ENCODE measurements around the gene PDE1A.

The PDE1A gene

GRCh38 chr2:182426918-182427240 lies at the start of gene PDE1A:
Gene PDE1A (minus strand): TSS chr2:182427036.
- in situ Hi-C loops (cut with HindIII; ENCODE audit: low sequenced_read_pairs): no loop called here

GRCh38 chr2:182473635-182474034 lies 46.8 kb upstream of the PDE1A start:
- in situ Hi-C loops (cut with HindIII; ENCODE audit: low sequenced_read_pairs): no loop called here

- in situ Hi-C loops (cut with HindIII; ENCODE audit: low sequenced_read_pairs): no loop called here
These were observed 36.9 kb upstream of the PDE1A start for GRCh38 chr2:182463760-182464159.

DNA sequence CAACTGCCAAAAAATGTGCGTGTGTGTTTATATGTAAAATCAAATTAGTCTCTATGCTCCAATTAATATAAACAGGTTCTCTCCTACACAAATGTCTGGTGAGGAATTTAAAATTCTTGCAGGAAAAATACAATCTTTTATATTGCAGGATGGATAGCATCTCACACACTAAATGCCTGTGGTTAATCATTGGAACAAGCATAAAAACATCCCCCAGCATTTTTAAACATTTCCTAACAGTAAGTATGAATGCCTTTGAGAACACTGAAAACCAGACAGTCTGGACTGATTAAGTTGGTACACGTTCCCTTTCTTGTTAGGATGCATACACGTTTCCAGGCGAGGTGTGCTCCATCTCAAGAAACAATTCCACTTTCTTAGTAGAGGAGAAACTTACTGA lies 29.9 kb upstream of the PDE1A start:
- in situ Hi-C loops (cut with HindIII; ENCODE audit: low sequenced_read_pairs): no loop called here

DNA sequence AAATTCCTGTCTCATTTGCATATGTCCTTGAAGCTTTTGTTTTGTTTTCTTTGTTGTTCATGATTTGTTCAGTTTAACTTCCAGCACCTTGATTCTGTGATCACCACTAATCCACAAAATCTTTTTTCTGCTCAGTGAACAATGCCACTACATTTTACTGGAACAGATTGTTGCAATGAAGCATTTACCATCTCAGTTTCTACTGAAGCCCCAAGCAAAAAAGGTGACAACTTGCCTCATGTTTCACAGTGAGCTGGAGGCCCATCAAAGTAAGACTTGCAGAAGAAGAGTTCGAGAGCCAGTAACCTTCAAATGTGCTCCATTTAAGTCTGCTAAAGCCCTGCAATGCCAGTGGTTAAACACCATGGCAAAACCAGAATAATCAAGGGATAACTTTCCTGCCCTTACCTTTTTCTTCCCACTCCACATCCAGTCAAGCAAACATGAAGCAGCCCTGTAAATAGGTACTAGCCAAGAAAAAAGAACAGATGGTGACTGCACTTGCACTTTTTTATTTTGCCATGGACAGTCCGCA lies 25.7 kb upstream of the PDE1A start:
- in situ Hi-C loops (cut with HindIII; ENCODE audit: low sequenced_read_pairs): no loop called here

DNA sequence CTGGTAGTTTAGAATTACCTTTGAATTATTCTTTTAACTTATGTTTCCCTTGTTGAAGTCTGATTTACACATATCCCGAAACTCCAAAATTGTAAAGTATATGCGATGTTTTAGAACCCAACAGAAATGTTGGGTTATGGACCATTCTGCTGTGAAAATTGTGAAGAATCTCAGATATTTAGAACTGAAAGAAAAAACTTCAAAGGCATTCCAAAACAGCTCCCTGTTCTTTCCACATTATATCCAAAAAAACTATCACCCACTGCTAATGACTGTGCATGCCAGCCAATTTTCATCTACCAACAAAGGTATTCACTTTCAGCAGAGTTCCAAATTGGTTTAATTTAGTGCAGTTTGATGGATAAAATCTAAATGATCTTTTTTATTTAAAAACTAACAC lies 21.5 kb upstream of the PDE1A start:
- in situ Hi-C loops (cut with HindIII; ENCODE audit: low sequenced_read_pairs): no loop called here

DNA sequence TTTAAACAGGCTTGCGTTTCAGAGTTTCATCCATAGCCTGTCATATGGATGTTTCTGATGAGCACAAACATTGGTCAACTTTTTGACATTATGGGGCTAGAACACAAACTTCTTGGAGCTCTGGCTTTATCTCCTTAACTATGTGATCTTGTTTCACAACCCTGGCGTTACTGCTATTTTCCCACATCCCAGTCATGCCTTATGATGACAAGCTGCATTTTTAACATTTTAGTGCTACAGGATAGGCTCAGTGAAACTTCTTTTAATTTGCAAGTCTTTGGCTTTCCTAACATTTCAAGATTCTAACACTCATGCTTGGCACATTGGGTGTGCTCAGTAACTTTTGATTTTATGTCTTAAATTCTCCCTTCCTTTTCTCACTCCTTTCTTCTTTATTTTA lies 21.0 kb upstream of the PDE1A start:
- in situ Hi-C loops (cut with HindIII; ENCODE audit: low sequenced_read_pairs): no loop called here

DNA sequence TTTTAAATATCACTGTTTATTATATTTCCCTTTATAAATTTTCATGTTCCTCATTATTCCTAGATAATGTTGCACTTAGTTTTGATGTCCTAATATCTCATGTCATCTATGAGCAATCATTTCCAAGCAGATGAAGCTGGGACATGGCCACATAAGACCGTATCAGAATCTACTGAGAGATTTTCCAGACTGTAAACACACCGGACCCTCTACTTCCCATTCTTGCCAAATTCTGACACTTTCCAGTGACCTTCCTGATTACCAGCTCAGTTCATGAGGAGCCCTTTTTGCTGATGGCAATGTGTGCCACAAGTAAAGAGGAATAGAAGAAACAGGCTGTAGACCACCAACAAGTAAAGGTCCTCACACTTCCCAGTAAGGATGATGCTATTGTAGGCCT lies 20.3 kb upstream of the PDE1A start:
- in situ Hi-C loops (cut with HindIII; ENCODE audit: low sequenced_read_pairs): no loop called here

DNA sequence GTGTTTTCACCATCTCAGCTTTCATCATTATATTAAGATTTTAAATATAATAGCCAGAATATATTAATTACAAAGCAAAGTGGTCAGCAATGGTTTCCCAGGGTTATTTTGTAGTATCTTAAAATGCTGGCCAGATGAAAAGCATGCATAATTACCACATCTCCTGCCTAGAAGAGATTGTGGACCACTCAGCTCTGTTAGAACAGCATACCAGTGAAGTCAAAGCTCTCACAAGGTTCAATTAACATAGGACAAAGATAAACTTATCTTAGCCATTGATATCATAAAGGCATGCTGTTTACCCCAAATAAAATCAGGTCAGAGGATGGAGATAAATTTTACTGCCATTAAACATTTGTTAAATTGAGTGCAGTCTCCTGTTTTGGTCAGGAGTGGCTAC lies 19.3 kb upstream of the PDE1A start:
- in situ Hi-C loops (cut with HindIII; ENCODE audit: low sequenced_read_pairs): no loop called here

- in situ Hi-C loops (cut with HindIII; ENCODE audit: low sequenced_read_pairs): no loop called here
These were observed 18.6 kb upstream of the PDE1A start for GRCh38 chr2:182445391-182445965.

DNA sequence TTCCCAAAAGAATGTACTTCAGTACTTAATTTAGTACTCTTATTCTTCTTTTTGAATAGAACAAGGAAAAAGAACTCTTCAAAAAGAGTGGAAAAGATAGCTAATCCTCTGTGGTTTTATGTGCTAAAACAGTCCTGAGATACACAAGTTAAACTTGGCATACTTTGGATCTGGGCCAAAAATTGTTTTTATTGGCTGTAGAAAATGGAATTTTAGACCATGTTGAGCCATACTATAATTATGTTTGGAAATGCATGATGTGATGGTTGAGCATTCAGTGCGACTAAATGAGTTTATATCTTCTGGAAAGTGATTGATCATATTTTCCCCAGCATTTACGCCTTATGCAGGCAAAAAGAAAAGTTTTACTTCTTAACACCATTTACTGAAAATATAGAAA lies 18.0 kb upstream of the PDE1A start:
- in situ Hi-C loops (cut with HindIII; ENCODE audit: low sequenced_read_pairs): no loop called here

- in situ Hi-C loops (cut with HindIII; ENCODE audit: low sequenced_read_pairs): no loop called here
These were observed 17.3 kb upstream of the PDE1A start for GRCh38 chr2:182444170-182444569.

GRCh38 chr2:182436252-182436651 lies 9.4 kb upstream of the PDE1A start:
- in situ Hi-C loops (cut with HindIII; ENCODE audit: low sequenced_read_pairs): no loop called here

GRCh38 chr2:182435754-182436153 lies 8.9 kb upstream of the PDE1A start:
- in situ Hi-C loops (cut with HindIII; ENCODE audit: low sequenced_read_pairs): no loop called here

- in situ Hi-C loops (cut with HindIII; ENCODE audit: low sequenced_read_pairs): no loop called here
These were observed 5.2 kb upstream of the PDE1A start for GRCh38 chr2:182432051-182432450.

GRCh38 chr2:182428476-182428875 lies 1.6 kb upstream of the PDE1A start:
- in situ Hi-C loops (cut with HindIII; ENCODE audit: low sequenced_read_pairs): no loop called here

- in situ Hi-C loops (cut with HindIII; ENCODE audit: low sequenced_read_pairs): no loop called here
These were observed 536 bp downstream of the PDE1A start for GRCh38 chr2:182426082-182426917.

DNA sequence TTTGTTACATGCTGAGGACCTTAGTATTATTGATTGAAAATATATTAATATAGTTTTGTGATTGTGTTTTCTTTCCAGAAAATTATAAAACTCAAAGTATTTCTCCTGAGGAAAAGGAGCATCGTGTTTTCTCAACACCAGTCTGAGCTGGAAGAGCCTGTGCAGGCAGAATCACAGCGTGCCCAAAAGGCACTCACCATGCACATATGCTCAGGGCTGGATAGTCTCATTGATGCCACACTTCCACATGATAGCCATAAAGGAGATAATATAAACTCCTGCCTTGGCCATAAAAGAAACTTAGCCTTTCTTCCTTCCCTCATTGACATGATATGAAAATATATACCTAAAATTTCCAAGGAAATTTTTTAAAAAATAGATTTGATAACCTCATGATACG lies 4.0 kb downstream of the PDE1A start:
- in situ Hi-C loops (cut with HindIII; ENCODE audit: low sequenced_read_pairs): no loop called here

DNA sequence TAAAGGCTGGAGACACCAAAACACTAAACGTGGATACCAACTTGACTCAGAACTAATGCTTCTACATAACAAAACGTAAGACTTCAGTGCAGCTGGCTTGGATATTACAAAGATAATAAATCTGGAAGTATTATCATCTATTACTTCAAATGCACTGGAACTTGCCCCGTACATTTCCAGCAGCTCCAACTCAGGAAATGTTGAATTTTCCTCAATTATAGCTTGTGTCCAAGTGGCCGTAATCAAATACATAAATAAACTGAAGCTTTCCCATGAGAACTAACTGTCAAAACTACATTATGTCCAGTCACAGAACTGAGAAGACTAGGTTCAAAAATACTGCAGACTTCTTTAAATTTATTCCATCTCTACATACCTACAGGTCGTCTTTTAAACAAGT lies 6.2 kb downstream of the PDE1A start:
- in situ Hi-C loops (cut with HindIII; ENCODE audit: low sequenced_read_pairs): no loop called here

DNA sequence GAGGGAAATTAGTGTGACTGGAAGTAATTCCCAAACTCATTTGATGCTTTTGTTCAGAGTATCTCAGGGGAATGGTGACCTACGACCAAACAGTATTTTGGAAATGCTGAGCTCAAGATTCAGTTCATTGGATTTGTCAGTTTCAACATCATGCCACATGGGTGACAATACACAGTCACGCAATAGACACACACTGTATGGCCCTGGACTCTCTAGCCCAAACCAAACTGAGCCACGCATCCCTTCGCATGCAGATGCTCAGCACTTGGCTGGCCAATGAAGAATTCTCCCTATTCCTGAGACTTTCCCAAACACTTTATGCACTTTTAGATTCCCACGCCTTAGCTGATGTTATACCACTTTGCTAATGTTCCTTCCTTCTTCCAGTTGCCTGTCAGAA lies 10.0 kb downstream of the PDE1A start:
- in situ Hi-C loops (cut with HindIII; ENCODE audit: low sequenced_read_pairs): no loop called here

DNA sequence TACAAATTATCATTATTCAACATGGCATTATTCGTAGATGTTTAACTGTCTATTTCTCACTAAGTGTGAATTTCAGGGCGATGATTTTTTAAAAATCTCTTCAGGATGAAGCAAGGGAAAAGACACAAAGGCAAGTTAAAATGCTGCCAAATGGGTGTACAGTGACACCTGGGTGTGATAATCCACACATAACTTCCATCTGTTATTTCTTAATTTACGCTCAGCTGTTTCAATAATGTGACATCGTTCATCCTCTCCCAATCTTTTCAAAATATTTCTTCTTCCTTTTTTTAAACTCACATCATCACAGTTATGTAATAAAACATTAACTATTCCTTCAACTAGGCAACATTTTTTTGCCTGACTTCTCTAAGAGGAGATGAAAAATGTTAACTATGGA lies 10.6 kb downstream of the PDE1A start:
- in situ Hi-C loops (cut with HindIII; ENCODE audit: low sequenced_read_pairs): no loop called here

DNA sequence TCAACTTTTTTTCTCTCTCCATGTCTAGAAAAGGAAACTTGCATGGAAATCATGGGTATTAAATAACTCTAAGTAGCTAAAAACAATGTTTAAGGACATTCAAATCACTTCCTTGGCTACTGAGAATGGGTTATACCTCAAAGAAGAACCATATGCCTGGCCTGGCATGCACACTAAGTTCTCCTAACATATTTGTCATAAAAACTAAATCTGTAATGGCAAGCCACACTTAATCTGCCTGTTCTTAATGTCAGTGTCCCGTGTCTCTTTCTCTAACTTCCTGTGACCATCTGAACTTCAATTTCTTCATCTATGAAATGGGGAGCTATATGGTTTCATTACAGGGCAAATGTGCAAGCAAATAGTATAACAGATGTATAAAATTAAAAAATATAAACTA lies 11.1 kb downstream of the PDE1A start:
- in situ Hi-C loops (cut with HindIII; ENCODE audit: low sequenced_read_pairs): no loop called here

DNA sequence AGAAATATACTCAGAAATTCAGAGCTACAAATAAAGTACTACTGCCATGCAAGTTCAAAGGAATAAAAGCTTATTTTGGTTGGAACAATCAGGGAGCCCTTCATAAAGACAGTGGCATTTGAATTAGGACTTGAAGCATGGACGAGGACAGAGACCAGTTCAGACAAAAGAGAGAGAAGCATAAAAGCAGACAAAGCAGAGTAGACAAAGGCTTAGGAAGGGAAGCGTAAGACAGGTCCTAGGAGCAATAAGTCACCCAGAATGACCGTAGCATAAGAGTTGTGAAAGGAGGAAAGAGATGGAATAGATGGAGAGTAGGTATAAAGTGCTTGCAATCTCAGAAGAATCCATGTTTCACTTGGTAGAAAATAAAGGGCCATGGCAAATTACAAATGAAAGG lies 14.0 kb downstream of the PDE1A start:
- in situ Hi-C loops (cut with HindIII; ENCODE audit: low sequenced_read_pairs): no loop called here

Measured in endothelial cell of hepatic sinusoid (primary cell).